ENCODE results near the gene DLGAP1.
A peak's percentile ranks its signal among the peaks of the same experiment; 100 is the strongest.
"Not testable (repeated sequence)": the region's sequence is repeated elsewhere in the genome, so short reads cannot be mapped to it uniquely, and the experiment has no call there.

The DLGAP1 gene

GRCh38 chr18:4292696-4293095 lies 162.4 kb downstream of the DLGAP1 start:
- DNase-seq = no peak

GRCh38 chr18:4287340-4287739 lies 167.8 kb downstream of the DLGAP1 start:
- DNase-seq = not testable (repeated sequence)

GRCh38 chr18:4286256-4286655 lies 168.9 kb downstream of the DLGAP1 start:
- DNase-seq = no peak

DNA sequence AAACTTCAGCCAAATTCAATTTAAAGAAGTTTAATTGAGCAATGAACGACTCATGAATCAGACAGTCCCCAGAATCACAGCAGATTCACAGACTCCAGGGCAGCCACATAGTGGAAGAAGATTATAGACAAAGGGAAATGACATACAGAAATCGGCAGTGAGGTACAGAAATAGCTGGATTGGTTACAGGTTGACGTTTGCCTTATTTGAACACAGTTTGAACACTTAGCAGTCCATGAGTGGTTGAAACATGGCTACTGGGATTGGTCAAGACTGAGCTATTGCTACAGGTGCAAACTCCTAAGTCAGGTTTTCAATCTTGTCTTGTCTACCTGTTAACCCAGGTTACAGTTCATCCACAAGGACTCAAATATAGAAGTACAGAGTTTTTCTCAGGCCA lies 169.6 kb downstream of the DLGAP1 start:
- no peak for DNase-seq

- DNase-seq = no peak
These were observed 170.6 kb downstream of the DLGAP1 start for GRCh38 chr18:4284528-4284927.

- no peak for DNase-seq
These were observed 171.3 kb downstream of the DLGAP1 start for GRCh38 chr18:4283746-4284291.

- no peak for DNase-seq
These were observed 172.2 kb downstream of the DLGAP1 start for GRCh38 chr18:4282954-4283353.

DNA sequence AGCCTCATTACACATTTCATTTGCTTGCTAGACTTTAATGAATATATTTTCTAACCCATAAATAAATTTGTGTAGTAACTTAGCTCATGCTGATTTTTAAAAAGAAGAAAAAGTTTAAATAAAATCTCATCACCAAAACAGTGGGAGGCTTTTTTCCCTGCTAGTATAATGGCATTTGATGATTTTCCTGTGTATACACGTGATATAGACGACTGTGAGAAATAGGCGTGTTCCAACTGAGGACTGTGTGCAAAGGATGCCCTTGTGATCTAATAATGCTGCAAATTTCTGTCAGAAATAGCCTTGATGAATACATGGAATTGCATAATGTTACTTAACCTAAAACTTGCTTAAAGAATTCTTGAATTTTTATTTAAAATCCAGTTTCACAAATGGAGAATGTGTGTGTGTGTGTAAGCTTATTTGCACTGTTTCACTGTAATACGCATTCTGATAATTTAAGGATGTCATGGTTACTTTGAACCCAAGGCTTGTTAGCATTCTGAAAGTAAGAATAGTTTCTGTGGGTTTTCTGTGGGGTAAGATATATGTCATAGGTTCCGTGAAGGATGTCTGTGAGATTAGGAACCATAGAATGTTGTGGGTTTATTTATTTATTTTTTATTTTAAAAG lies 178.0 kb downstream of the DLGAP1 start:
- no peak for DNase-seq

- DNase-seq = no peak
These were observed 183.2 kb downstream of the DLGAP1 start for GRCh38 chr18:4271952-4272351.

DNA sequence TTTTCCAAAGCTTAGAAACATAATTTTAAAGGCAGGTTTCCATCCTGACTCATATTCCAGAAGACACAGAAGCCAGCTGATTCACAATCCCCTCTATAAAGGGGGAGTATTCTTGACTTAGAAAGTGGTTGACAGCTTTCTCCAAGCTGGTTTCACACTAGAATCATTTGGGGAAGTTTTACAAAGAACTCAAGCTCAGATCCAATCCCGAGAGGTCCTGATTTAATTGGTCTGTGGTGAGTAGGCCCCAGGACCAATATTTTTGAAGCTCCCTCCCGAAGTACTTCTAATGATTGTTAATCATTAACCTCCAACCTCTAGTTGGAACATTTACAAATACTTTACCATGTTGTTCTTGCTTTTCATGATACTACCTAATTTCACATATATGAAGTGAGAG lies 184.1 kb downstream of the DLGAP1 start:
- no peak for DNase-seq

DNA sequence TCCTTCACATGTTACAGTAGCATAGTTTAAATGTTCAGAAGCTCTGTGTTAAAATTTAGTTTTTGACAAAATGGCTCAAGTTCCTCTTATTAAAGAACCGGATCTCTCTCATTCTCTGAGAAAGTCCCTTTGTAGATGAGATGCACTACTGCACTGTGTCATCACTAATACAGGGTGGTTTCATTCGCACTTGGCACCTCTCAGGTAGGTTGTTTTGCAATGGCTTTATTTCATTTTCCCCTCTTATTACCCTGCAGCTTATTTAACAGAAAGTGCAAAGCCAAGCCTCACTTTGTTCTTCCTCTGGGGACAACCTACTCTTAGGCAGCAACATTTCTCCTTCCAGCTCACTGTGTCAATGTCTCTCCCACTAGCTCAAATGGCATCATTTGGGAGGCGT lies 185.1 kb downstream of the DLGAP1 start:
- DNase-seq = no peak

- no peak for DNase-seq
These were observed 187.5 kb downstream of the DLGAP1 start for GRCh38 chr18:4267641-4268040.

GRCh38 chr18:4264347-4264791 lies 190.7 kb downstream of the DLGAP1 start:
- peak in 4 of 58 donors; percentile 5 to 17 (median 11) for DNase-seq

GRCh38 chr18:4260107-4260506 lies 195.0 kb downstream of the DLGAP1 start:
- DNase-seq = no peak

- DNase-seq = no peak
These were observed 198.2 kb downstream of the DLGAP1 start for GRCh38 chr18:4256766-4257417.

- no peak for DNase-seq
These were observed 200.3 kb downstream of the DLGAP1 start for GRCh38 chr18:4254840-4255239.

DNA sequence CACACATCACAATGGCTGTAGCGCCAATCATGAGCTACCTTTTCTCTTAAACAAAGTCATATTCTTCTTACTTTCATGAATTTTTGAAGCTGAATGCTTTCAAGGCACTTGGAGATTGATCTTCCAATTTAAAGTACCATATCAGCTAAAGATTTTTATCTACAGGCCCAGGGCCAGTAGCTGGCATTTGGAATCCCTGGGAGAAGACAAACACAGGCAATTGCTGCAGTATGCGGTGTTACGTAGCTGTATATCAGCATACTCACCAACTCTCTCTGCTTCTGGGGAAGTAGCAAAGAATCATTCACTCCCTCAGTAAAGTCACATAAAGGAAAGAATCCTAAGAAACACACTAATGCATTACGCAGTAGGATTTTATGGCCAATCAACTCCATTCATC lies 202.3 kb downstream of the DLGAP1 start:
- no peak for DNase-seq

DNA sequence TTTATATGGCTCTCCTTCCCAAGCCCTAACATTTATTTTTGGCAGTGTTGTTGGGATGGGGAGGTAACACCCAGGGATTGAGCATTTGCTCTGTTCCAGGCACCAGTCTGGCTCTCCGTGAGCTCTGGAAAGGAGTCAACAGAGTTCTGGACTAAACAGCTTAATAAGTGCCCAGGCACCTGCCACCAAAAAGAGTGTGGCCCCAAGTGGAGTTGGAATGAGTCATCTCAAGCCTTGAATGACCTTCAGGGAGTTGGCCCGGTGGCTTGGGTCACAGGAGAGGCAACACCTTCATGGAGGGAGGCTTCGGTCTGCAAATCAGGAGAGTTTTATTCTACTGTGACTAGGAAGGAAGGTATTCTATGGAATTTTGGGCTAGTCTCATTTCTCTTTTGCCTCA lies 203.2 kb downstream of the DLGAP1 start:
- DNase-seq = no peak

DNA sequence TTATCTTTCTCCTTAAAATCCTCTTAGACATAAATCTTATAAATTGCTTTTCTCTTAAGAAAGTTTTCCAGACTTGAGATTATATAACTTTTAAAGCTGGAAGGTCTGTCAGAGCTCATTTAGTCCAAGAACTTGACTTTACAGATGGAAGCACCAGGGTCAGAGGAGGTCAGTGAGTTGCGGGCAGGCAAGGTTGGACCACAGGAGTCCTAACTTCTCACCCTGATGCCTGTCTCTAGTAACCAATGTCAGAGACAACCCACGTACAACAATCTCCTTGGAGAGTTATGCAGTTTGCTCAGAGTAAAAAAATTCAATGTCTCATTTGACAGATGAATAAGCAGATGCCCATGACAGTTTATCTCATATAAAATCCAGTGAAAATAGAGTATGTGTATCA lies 203.9 kb downstream of the DLGAP1 start:
- DNase-seq = no peak

DNA sequence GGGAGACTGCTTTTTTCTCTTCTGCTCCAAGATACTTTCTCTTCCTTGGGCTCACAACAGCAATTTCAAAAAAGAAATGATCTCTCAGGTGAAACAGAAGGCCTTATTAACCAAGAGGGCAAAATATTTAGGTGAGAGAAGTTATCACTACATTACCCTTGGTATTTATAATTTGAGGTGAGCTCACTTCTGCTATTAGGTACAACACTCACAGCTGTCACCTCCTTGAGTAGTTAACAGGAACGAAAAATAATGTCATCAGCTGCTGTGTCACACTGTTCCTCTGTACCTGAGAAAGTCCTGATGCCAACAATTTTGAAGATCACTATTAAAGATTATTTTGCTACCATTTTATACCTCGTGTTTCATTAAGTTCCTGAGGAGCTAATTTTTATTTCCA lies 205.0 kb downstream of the DLGAP1 start:
- DNase-seq = no peak

GRCh38 chr18:4248686-4249085 lies 206.4 kb downstream of the DLGAP1 start:
- DNase-seq = no peak

DNA sequence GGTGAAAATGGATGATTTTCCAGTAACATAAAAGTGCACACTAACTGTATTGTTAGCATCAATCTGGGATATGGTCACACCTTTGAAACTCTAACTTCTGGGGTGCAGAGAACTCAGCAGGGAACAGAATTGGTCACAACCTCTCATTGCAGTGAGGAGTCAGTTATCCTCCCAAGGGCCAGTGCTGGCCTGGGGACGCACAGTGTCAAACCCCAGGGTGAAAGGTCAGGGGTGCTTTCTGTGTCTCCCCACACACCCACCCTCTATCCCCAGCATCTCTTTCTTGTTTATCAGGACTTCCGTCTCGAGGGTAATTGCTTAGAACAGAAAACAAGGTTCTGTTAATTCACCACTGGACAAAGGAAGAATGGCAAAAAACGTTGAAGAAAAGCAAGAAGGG lies 208.7 kb downstream of the DLGAP1 start:
- DNase-seq = no peak

DNA sequence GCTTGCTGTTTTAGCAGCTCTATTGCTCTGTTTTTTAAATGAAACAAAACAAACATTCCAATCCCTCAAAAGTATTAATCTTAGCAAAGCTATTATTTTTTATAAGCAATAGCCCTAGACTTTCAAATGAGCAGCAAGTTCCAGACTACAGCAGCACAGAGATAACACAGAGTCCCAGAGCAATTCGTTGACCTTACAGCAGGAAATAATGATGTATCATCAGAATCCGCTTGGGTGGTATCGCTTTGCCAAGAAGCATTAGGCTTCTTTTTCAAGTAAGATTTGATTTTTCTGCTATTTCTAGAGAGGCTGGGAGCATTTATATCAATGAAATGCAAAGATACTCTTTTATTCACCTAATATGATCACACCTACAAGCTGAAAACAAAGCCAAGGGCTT lies 209.7 kb downstream of the DLGAP1 start:
- DNase-seq = no peak

All from anterior cingulate cortex (tissue), 58 donors.